T-helper 2 cell (primary cell): ENCODE data around the gene MAN1B1.
A peak's percentile ranks its signal among the peaks of the same experiment; 100 is the strongest.

Source experiments
- DNase-seq, 5 experiments: peaks; one replicate each; pipeline versions ENCODE4 v3.0.0 to v3.0.0-alpha.2; 2012 to 2022

Gene MAN1B1

GRCh38 chr9:137087409-137087925 lies 682 bp downstream of the MAN1B1 start:
- DNase-seq = peak in 1 of 5 experiments; percentile 57

GRCh38 chr9:137088121-137088520 lies 1.3 kb downstream of the MAN1B1 start:
- no peak for DNase-seq

GRCh38 chr9:137089232-137089947 lies 2.6 kb downstream of the MAN1B1 start:
- DNase-seq = no peak

GRCh38 chr9:137095664-137096517 lies 9.1 kb downstream of the MAN1B1 start:
- DNase-seq = peak; percentile 65 to 96 (median 84)

- peak in 1 of 5 experiments; percentile 34 for DNase-seq
Observed at GRCh38 chr9:137096785-137097546, 10.2 kb downstream of the MAN1B1 start.

- no peak for DNase-seq
Observed at GRCh38 chr9:137097761-137098462, 11.1 kb downstream of the MAN1B1 start.

GRCh38 chr9:137099231-137099630 lies 12.4 kb downstream of the MAN1B1 start:
- DNase-seq = no peak

GRCh38 chr9:137103206-137103999 lies 16.6 kb downstream of the MAN1B1 start:
- DNase-seq = no peak

- DNase-seq = no peak
Observed at GRCh38 chr9:137105814-137106661, 19.3 kb downstream of the MAN1B1 start.

GRCh38 chr9:137106662-137107250 lies 20.0 kb downstream of the MAN1B1 start:
- no peak for DNase-seq

GRCh38 chr9:137107312-137107921 lies 20.6 kb downstream of the MAN1B1 start:
- no peak for DNase-seq

GRCh38 chr9:137107982-137108381 lies 21.2 kb downstream of the MAN1B1 start:
- no peak for DNase-seq

GRCh38 chr9:137108608-137109249 lies 21.9 kb downstream of the MAN1B1 start:
- DNase-seq = no peak

GRCh38 chr9:137109250-137110146 lies 22.7 kb downstream of the MAN1B1 start:
- DNase-seq = no peak

- DNase-seq = no peak
Observed at GRCh38 chr9:137110147-137110910, 23.5 kb downstream of the MAN1B1 start.

- DNase-seq = no peak
Observed at GRCh38 chr9:137110911-137111787, 24.4 kb downstream of the MAN1B1 start.
